ENCODE data around the gene APLP1. TPM values are rescaled to one million over a fixed set of nuclear protein-coding genes. Genes with fewer than 3 reads are reported as not detected.

Gene APLP1
- total RNA-seq, 4 donors from 2014 or later, result 4.6 to 14.6 (median 8.8) TPM

DNA sequence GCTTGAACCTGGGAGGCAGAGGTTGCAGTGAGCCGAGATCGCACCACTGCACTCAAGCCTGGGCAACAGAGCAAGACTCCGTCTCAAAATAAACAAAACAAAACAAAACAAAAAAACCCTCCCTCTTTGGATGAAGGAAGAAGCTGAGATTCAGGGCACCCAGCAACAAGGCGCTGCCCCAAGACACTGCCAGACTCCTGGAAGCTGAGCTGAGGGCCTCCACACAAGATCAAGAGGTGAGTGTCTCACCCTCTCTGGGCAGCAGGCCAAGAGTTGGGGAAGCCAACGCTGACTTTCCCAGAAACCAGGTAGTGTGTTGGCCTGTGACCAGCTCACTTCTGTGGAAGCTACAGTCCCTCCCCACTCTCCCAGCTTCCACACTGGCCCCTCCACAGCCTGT lies 43.4 kb downstream of the APLP1 start:
- H3K36me3 ChIP-seq, result no peaks in the 10 kb centered on the region
- intact Hi-C loops (cut with DNase I), result no loop called here
- TF ChIP-seq POLR2A (IDR thresholded peaks at IDR 0.05; ENCODE audit: low read depth), result no peak
- TF ChIP-seq EP300 (IDR thresholded peaks at IDR 0.05), result no peak
- TF ChIP-seq POLR2AphosphoS5 (IDR thresholded peaks at IDR 0.05), result no peak
- no peak for TF ChIP-seq CTCF (IDR thresholded peaks at IDR 0.05)
- 54% methylated on average over 5 of the region's 5 CpGs for WGBS
- H3K27me3 ChIP-seq, result no peaks in the 10 kb centered on the region
- DNase-seq (ENCODE audit: extremely low spot score), result no peak
- H3K4me1 ChIP-seq, result peaks cover 0 to 14% (median 10%) of the 10 kb centered on the region in 4 donors
- no peak overlapping the region for H3K27ac ChIP-seq (replicated peaks in 1 of 4)
- no peaks in the 10 kb centered on the region for H3K9me3 ChIP-seq
- H3K4me3 ChIP-seq, result no peak overlapping the region

DNA sequence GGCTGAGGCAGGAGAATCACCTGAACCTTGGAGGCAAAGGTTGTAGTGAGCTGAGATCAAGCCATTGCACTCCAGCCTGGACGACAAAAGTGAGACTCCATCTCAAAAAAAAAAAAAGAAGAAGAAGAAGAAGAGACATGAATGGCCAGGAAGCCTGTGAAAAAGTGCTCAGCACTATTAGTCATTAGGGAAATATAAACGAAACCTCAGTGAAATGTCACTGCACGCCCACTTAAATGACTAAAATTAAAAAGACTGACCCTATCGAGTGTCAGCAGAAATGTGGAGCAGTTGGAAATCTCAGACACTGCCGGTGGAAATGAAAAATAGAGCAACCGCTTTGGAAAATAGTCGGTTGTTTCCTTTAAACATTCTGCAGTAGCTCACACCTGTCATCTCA lies 45.2 kb downstream of the APLP1 start:
- Histone ChIP-seq H3K36me3 (no peaks in the 10 kb centered on the region), H3K9me3 (no peaks in the 10 kb centered on the region), H3K27ac (replicated peaks in 1 of 4) (no peak overlapping the region), H3K4me3 (no peak overlapping the region), H3K27me3 (no peaks in the 10 kb centered on the region), H3K4me1 (peaks cover 0 to 8% (median 3%) of the 10 kb centered on the region in 4 donors)
- TF ChIP-seq EP300 (IDR thresholded peaks at IDR 0.05) (no peak), POLR2AphosphoS5 (IDR thresholded peaks at IDR 0.05) (no peak), CTCF (IDR thresholded peaks at IDR 0.05) (no peak), POLR2A (IDR thresholded peaks at IDR 0.05; ENCODE audit: low read depth) (no peak)
- 12% methylated on average over 7 of the region's 7 CpGs for WGBS
- intact Hi-C loops (cut with DNase I), result no loop called here
- DNase-seq (ENCODE audit: extremely low spot score), result no peak

DNA sequence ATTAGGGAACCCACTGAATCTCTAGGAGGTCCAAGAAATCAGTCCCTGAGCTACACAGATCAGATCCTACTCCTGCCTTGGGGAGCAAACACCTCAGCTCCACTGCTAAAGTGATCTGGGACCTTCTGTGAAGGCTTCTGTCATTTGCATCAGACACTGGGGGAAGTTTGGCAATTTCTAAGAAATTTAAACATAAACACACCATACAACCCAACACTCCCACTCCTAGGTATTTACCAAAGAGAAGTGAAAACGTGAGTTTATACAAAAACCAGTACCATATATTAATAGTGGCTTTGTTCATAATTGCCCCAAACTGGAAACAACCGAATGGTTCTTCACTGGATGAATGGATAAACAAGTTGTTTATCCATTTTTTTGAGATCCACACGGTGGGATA lies 47.1 kb downstream of the APLP1 start:
- no peak overlapping the region for H3K4me3 ChIP-seq
- H3K27me3 ChIP-seq, result no peaks in the 10 kb centered on the region
- peaks cover 0 to 8% (median 3%) of the 10 kb centered on the region in 4 donors for H3K4me1 ChIP-seq
- no peaks in the 10 kb centered on the region for H3K36me3 ChIP-seq
- intact Hi-C loops (cut with DNase I), result no loop called here
- no peak overlapping the region for H3K27ac ChIP-seq (replicated peaks in 1 of 4)
- TF ChIP-seq CTCF (IDR thresholded peaks at IDR 0.05), result no peak
- no peak for TF ChIP-seq EP300 (IDR thresholded peaks at IDR 0.05)
- no peak for TF ChIP-seq POLR2A (IDR thresholded peaks at IDR 0.05; ENCODE audit: low read depth)
- no peak for TF ChIP-seq POLR2AphosphoS5 (IDR thresholded peaks at IDR 0.05)
- no peak for DNase-seq (ENCODE audit: extremely low spot score)
- 58% methylated on average over 3 of the region's 3 CpGs for WGBS
- no peaks in the 10 kb centered on the region for H3K9me3 ChIP-seq

DNA sequence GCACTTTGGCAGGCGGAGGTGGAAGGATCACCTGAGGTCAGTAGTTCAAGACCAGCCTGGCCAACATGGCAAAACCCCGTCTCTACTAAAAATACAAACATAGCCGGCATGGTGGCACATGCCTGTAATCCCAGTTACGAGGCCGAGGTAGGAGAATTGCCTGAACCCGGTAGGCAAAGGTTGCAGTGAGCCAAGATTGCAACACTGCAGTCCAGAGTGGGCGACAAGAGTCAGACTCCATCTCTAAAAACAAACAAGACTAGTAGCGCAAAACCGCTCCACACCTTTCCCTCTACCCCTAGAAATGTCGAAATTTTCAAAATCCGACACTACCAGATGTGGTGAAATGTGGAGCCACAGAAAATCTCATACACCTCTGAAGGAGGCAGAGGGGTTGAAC lies 50.9 kb downstream of the APLP1 start:
- intact Hi-C loops (cut with DNase I), result no loop called here
- DNase-seq (ENCODE audit: extremely low spot score), result no peak
- WGBS, result 91% methylated on average over 11 of the region's 11 CpGs

DNA sequence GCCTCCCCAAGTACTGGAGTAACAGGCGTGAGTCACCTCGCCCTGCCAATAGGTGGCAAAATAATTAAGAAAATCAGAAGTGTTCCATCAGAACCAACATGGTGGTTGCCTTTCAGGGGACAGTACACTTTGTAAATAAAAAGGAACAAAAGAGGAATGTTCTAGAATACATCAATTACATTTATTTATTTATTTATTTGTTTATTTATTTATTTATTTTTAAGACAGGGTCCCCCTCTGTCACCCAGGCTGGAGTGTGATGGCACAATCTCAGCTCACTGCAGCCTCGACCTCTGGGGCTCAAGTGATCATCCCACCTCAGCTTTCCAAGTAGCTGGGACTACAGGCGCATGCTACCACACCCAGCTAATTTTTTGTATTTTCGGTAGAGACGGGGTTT lies 52.6 kb downstream of the APLP1 start:
- no peak for DNase-seq (ENCODE audit: extremely low spot score)
- no peak for TF ChIP-seq POLR2AphosphoS5 (IDR thresholded peaks at IDR 0.05)
- no peak for TF ChIP-seq CTCF (IDR thresholded peaks at IDR 0.05)
- no peak for TF ChIP-seq POLR2A (IDR thresholded peaks at IDR 0.05; ENCODE audit: low read depth)
- TF ChIP-seq EP300 (IDR thresholded peaks at IDR 0.05), result no peak
- Histone ChIP-seq H3K4me3 (no peak overlapping the region), H3K9me3 (peaks cover 0 to 5% (median 0%) of the 10 kb centered on the region in 4 donors), H3K27ac (replicated peaks in 1 of 4) (no peak overlapping the region), H3K27me3 (peaks cover 0 to 7% (median 0%) of the 10 kb centered on the region in 4 donors), H3K4me1 (no peaks in the 10 kb centered on the region), H3K36me3 (no peaks in the 10 kb centered on the region)
- 82% methylated on average over 6 of the region's 6 CpGs for WGBS
- intact Hi-C loops (cut with DNase I), result no loop called here

More for the DNA sequence above, 50.9 kb downstream of the APLP1 start:
- no peaks in the 10 kb centered on the region for H3K4me1 ChIP-seq
- no peaks in the 10 kb centered on the region for H3K27me3 ChIP-seq
- H3K9me3 ChIP-seq, result no peaks in the 10 kb centered on the region
- H3K4me3 ChIP-seq, result no peak overlapping the region
- TF ChIP-seq POLR2AphosphoS5 (IDR thresholded peaks at IDR 0.05) (no peak), EP300 (IDR thresholded peaks at IDR 0.05) (no peak)
- no peak overlapping the region for H3K27ac ChIP-seq (replicated peaks in 1 of 4)
- no peaks in the 10 kb centered on the region for H3K36me3 ChIP-seq
